ENCODE results near the gene YEATS2.

Gene YEATS2

DNA sequence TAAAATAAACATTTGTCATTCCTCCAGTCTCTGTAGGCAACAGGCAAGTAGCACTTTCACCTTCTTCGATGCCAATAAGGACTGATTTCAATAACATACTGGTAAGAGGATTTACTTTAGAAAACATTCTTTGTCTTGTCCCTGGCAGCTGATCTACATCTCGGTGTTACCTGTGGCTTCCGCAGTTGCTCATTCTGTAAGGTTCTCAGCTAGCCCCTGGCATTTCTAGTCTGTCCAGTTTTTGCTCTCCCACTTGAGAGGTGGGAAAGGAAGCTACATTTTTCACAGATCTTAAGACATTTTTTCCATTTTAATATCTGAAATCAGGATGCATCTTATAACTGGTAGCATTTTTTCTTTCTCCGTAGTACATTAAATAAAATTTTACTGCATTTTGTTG, 147.5 kb downstream of the YEATS2 start:
- Histone ChIP-seq H3K27me3 (replicated peaks; ENCODE audit: control insufficient read depth, insufficient read depth, low read length) (no peaks in the 10 kb centered on the region), H3K9ac (ENCODE audit: low read length) (no peak overlapping the region), H3K4me1 (ENCODE audit: control insufficient read depth, insufficient read depth, low read length) (peaks cover 9% of the 10 kb centered on the region), H3K4me3 (ENCODE audit: low read length) (no peak overlapping the region), H3K9me3 (ENCODE audit: control insufficient read depth, low read length) (no peaks in the 10 kb centered on the region), H3K36me3 (ENCODE audit: control insufficient read depth, insufficient read depth, low read length, severe bottlenecking) (peaks cover 78% of the 10 kb centered on the region)
- no peak for DNase-seq (ENCODE audit: low read depth)

DNA sequence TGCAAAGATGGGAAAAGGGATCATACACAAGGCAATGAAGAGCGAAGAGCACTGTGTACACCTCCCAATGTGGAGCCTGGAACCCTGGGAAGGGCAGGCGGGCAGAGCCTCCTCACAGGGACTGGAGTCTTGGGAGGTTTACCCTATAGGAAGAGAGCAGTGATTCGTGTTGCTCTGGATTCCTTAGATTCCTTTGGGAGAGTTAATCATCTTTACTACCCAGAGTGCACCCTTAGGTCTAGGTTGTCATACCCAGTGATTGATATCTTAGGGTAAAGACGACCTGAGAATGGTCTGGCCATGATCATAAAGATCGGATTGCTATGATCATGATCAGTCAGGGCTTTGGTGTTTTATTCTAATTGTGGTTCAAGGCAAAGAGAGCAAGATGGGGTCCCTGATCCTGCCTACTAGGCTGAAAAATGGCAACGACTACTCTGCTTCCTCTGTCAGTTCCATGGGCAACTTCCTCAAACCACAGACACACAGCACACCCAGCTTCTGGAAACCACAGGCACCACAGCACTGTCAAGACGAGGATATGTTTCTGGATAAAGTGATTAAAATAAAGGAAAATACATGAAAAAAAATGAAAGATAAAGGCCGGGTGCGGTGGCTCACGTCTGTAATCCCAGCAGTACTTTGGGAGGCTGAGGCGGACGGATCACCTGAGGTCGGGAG, 148.2 kb downstream of the YEATS2 start:
- no peak overlapping the region for H3K9ac ChIP-seq (ENCODE audit: low read length)
- H3K4me1 ChIP-seq (ENCODE audit: control insufficient read depth, insufficient read depth, low read length): peaks cover 9% of the 10 kb centered on the region
- H3K36me3 ChIP-seq (ENCODE audit: control insufficient read depth, insufficient read depth, low read length, severe bottlenecking): peaks cover 76% of the 10 kb centered on the region
- no peak for DNase-seq (ENCODE audit: low read depth)
- no peaks in the 10 kb centered on the region for H3K27me3 ChIP-seq (replicated peaks; ENCODE audit: control insufficient read depth, insufficient read depth, low read length)
- H3K4me3 ChIP-seq (ENCODE audit: low read length): no peak overlapping the region
- no peaks in the 10 kb centered on the region for H3K9me3 ChIP-seq (ENCODE audit: control insufficient read depth, low read length)

DNA sequence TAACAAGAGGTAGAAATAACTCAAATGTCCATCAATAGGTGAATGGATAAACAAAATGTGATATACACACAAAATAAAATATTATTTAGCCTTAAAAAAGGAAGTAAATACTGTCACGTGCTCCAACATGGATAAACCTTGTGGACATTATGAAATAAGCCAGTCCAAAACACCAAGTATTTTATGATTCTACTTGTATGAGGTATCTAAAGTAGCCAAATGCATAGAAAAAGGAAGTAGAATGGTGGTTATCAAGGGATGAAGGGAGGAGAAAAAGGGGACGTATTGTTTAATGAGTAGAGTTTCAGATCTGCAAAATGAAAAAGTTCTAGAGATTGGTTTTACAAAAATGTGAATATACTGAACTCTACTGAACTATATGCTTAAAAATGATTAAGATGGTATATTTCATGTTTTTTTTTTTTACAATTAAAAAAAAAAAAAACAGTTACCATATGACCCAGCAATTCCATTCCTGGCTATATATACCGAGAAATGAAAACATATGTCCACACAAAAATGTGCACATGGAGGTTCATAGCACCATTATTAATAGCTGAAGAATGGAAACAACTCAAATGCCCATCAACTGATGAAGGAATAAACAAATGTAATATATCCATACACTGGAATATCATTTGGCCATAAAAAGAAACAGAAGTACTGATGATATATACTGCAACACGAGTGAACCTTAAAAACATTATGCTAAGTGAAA, 156.9 kb downstream of the YEATS2 start:
- Histone ChIP-seq H3K36me3 (ENCODE audit: control insufficient read depth, insufficient read depth, low read length, severe bottlenecking) (peaks cover 57% of the 10 kb centered on the region), H3K9ac (ENCODE audit: low read length) (no peak overlapping the region), H3K4me3 (ENCODE audit: low read length) (no peak overlapping the region), H3K9me3 (ENCODE audit: control insufficient read depth, low read length) (no peaks in the 10 kb centered on the region), H3K4me1 (ENCODE audit: control insufficient read depth, insufficient read depth, low read length) (no peaks in the 10 kb centered on the region), H3K27me3 (replicated peaks; ENCODE audit: control insufficient read depth, insufficient read depth, low read length) (no peaks in the 10 kb centered on the region)
- DNase-seq (ENCODE audit: low read depth): no peak

DNA sequence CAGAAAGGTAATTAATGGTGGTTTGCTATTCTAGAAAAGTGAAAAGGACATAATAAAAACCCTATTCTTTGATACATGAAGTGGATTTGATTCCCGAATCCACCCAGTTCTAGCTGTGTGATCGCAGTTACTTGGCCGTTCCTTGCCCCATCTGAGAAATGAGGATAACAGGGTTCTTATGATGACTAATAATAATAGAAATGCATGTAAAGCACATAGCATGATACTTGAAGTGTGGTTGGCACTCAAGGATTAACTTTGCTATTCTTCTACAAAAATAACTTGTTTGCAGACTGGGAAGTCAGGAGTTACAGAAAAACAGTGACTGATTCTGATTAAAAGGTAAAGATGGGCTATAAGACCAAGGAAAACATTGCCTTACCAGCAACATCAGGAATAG, 160.3 kb downstream of the YEATS2 start:
- Histone ChIP-seq H3K4me3 (ENCODE audit: low read length) (no peak overlapping the region), H3K9ac (ENCODE audit: low read length) (no peak overlapping the region), H3K36me3 (ENCODE audit: control insufficient read depth, insufficient read depth, low read length, severe bottlenecking) (peaks cover 71% of the 10 kb centered on the region), H3K4me1 (ENCODE audit: control insufficient read depth, insufficient read depth, low read length) (no peaks in the 10 kb centered on the region), H3K9me3 (ENCODE audit: control insufficient read depth, low read length) (no peaks in the 10 kb centered on the region), H3K27me3 (replicated peaks; ENCODE audit: control insufficient read depth, insufficient read depth, low read length) (no peaks in the 10 kb centered on the region)
- no peak for DNase-seq (ENCODE audit: low read depth)

Measured in adipocyte (in vitro differentiated cells).